Esophagus squamous epithelium (tissue), 4 donors: ENCODE measurements around the gene ATG9B.
"Not testable (repeated sequence)": the region's sequence is repeated elsewhere in the genome, so short reads cannot be mapped to it uniquely, and the experiment has no call there.

Source experiments
- CTCF ChIP-seq, 6 experiments: fragments of 450-650 bp in 4 of 6; fragments of 200-600 bp in 2 of 6; sonication (generic) in 2 of 6; IDR thresholded peaks; one replicate each; pipeline ENCODE4 v1.5.1; 2016 to 2019; ENCODE audit warnings: antibody characterized with exemption in 6 of 6, mild to moderate bottlenecking in 4 of 6, moderate library complexity in 4 of 6
- POLR2A ChIP-seq, 4 donors: fragments of 450-650 bp; IDR thresholded peaks; one replicate each; pipeline ENCODE4 v1.6.1; 2017; ENCODE audit warnings: antibody characterized with exemption in 4 of 4, mild to moderate bottlenecking in 4 of 4, moderate library complexity in 3 of 4

- TF ChIP-seq CTCF, POLR2A (IDR thresholded peaks at IDR 0.05): not testable (repeated sequence)
These were observed 3.4 kb upstream of the ATG9B start for GRCh38 chr7:151027728-151028130.
